ENCODE results near the gene NHERF1.

GRCh38 chr17:74715144-74715543 lies 33.3 kb upstream of the NHERF1 start:
- TF ChIP-seq, protein P1, sequence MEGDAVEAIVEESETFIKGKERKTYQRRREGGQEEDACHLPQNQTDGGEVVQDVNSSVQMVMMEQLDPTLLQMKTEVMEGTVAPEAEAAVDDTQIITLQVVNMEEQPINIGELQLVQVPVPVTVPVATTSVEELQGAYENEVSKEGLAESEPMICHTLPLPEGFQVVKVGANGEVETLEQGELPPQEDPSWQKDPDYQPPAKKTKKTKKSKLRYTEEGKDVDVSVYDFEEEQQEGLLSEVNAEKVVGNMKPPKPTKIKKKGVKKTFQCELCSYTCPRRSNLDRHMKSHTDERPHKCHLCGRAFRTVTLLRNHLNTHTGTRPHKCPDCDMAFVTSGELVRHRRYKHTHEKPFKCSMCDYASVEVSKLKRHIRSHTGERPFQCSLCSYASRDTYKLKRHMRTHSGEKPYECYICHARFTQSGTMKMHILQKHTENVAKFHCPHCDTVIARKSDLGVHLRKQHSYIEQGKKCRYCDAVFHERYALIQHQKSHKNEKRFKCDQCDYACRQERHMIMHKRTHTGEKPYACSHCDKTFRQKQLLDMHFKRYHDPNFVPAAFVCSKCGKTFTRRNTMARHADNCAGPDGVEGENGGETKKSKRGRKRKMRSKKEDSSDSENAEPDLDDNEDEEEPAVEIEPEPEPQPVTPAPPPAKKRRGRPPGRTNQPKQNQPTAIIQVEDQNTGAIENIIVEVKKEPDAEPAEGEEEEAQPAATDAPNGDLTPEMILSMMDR (IDR thresholded peaks at IDR 0.05) = no peak
- no peak for TF ChIP-seq POLR2A (IDR thresholded peaks at IDR 0.05)
